Activated CD4-positive, alpha-beta T cell treated with anti-CD3 and anti-CD28 coated beads, Interleukin-2, amount 50 U/mL, for 24 hours (primary cell): ENCODE measurements around the gene BSX.

Source experiments
- DNase-seq, 2 donors: peaks; one replicate each; pipeline ENCODE4 v3.0.0-alpha.2; 2020; ENCODE audit warnings: low read depth in 1 of 2, low spot score in 1 of 2

Gene BSX

DNA sequence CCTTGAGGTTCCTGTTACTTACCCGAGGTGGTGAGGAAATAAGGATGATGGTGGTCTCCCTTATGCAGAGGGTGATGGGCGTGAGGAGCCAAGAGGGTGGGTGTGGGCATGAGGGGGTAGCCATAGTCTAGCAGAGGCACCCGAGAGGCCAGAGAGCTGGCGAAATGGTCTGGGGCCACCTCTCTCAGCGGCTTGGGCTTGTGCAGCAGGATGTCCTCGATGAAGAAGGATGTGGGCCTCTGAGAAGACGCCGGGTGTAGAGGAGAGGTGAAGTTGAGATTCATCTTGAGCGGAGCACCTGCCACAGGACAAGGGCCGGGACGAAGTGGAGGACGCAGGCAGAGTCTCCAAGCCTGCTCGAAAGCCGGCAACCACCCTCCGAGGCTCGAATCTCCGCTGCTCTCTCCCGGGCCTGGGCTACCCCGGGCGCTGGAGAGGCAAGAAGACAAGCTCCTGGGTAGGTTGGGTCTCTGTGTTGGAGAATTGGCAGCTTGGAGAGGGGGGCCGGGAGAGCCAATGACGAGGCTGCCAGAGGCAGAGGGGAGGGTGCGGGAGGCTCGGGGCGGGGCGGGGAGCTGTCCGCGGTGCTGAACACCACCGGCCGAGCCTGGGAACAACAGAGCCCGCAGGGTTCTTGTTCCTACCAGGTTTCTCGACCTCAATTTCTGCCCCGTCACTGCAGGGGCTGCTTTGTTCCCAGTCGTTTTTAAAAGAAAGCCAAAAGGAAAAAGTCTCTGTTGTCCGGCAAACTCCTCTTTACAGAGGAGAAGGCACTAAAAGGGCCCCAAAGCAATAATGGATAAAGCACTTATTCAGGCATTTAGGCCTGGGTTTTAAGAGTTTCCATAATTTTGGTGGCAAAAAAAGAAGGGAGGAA is at the start of gene BSX:
Gene BSX, minus strand, starts transcription at position 447 of the 877 bp plus-strand sequence. Its CDS starts 163 bp downstream, at position 284.
- DNase-seq = peak in 1 of 2 donors; percentile 13

DNA sequence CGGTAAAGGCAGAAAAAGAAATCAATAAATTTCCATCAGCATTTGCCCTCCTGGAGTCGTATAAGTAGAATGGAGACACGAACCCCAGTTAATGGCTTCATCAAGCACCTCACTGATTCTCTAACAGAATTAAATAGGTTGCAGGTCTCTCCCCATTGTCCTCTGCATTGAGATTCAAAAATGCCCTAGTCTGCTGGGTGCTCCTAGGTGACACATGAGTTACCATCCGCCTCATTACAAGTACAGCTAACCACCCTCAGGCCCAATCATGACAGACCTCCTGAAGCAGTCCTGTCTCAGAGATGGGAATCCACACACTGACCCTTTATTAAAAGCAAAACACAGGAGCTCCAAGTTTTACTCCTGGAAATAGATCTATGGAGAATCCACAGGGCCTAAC is 48.9 kb upstream of the BSX start:
- no peak for DNase-seq

GRCh38 chr11:123020968-123021367 is 39.3 kb upstream of the BSX start:
- peak in 1 of 2 donors; percentile 30 for DNase-seq

DNA sequence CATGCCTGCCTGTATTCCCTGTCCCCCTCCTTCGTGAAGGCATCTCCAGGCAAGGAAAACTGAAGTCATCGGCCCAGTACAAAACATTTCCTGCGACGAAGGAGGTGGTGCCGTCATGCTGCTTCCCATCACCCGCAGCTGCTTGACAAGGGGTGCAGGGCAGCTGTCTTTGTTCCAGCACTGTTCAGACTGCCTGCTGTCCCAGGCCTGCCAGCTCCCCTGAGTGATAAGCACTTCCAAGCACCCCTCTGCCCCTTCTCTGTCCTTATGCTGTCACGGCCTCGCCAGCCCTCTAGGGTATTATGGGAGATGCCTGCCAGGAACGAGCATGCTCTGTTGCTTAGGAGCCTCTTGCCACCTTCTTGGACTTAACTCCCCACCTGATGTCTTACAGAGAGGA is 37.1 kb upstream of the BSX start:
- no peak for DNase-seq

DNA sequence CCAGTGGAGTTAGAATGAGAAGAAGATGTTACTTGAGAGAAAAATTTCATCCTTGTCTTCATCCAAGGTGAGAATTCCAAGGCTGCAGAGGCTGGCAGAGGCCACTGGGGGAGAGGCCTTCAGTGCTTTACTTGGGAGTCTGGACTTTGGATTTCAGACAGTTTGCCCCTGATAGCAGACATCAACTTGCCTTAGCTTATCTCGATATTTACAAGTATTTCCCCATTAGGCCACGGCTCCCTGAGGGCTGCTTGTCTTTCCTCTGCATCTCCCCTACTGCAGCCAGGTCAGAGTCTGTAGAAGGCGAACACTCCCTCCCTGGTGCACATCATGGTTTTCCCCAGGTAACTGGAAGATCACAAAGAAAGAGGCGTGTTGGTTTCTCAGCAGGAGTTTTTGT is 29.9 kb upstream of the BSX start:
- no peak for DNase-seq

- no peak for DNase-seq
These were observed 25.4 kb upstream of the BSX start for GRCh38 chr11:123006860-123007542.

GRCh38 chr11:123000721-123001120 is 19.1 kb upstream of the BSX start:
- DNase-seq = no peak

- DNase-seq = no peak
These were observed 17.2 kb upstream of the BSX start for GRCh38 chr11:122998727-122999366.

- DNase-seq = no peak
These were observed 13.9 kb upstream of the BSX start for GRCh38 chr11:122995526-122995925.

DNA sequence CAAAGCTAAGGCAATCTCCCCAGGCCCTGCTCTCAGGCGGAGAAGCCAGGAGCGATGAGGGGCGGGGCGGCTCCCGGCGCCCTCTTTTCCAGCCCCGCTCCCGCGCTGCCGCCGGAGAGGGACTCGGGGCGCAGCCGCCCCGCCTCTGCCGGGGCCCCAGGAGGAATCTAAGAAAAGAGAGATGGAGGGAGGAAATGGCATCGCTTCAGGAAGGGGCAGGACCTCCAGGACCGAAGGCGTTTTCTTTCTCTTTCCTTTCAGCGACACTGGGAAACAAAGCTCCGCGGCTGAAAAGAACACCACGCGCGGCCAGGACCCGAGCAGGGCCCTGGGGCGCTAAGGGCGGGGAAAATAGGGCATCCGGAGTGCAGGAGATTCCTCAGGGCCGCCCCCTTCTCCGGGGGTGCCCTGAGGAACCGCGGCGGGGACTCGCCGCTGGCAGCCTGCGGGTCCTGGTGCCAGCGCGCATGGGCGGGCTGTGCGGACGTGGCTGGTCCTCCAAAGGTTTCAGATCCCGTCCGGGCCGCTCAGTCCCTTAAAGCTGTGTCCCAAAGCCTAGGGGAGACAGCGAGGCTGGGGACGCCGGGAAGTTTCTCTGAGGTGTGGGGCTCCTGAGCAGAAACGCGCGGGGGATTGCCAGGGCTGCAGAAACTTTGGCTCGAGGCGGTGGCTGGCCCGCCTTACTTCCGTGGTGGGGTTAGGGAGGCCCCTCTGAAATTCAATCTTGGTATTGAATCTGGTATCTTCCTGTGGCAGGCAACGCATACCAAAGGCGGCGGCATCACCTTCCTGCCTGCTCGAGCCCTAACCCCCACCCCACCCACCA is 2.8 kb upstream of the BSX start:
- no peak for DNase-seq

DNA sequence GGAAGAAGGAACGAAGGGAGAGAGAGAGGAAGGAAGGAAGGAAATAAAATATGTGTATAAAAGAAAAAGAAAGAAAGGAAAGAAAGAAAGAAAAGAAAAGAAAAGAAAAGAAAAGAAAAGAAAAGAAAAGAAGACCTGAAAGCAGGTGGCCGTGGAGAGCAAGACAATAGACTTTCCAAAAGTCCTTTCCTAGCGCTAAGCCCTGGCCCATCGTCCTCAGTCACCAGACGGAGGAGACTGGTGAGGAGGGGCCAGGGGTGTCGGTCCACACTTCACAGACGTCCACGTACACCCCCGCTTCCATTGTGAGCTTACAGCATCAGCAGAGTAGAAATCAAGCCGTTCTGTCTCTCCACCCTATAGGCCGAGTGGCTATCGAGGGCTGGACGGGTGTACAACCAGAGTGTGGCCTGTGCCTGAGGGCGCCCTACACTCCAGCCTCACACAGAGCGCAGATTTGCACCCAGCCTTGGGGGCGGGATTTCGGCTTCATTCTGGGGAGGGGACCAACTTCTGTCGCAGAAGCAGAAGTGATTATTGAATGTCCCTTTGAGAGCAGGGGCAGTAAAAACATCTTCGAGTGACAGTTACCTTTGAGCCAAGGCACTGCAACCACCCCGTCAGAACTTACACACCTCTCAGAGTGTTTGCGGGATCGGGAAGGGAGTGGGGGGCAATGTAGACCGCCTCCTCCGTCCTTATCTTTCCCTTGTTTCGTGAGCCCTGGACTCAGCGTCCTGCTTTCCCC is 2.0 kb upstream of the BSX start:
- no peak for DNase-seq

GRCh38 chr11:122979815-122980595 is 1.6 kb downstream of the BSX start:
- no peak for DNase-seq

- DNase-seq = no peak
These were observed 2.4 kb downstream of the BSX start for GRCh38 chr11:122979103-122979814.

- no peak for DNase-seq
These were observed 3.4 kb downstream of the BSX start for GRCh38 chr11:122978299-122978620.

- no peak for DNase-seq
These were observed 4.0 kb downstream of the BSX start for GRCh38 chr11:122977470-122978298.

DNA sequence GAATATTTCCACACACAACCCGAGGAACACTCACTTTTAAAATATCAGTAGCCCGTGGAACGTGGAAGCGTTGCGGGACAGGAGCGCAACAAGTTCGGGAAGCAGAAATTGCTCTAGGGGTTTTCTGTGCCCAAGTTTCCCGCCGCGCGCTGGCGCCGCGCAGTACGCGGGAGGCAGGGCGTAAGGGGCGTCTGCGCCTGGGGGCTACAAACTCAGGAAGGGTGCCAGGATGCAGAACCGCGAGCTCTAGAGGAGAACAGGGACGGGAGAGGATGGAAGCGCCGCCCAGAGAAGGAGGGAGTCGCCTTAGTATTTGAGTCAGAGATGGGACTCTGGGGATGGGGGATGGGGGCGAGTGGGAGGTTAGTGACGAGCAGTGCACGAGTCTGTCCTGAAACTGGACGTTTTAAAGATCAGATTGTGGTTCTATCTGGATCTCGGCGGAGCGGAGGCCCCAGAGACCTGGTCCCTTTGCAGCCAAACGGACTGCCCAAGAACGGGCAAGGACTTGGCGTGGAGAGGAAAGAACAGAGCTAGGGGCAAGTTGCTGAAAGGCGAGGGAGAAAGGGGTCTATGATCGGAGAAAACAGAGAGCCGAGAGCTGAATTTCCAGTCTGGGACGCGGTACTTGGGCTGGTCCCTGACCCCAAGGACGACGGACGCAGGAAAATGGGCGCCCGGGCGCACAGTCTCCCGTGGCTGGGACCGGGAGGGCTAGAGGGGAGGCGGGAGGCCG is 4.7 kb downstream of the BSX start:
- no peak for DNase-seq

- DNase-seq = no peak
These were observed 5.4 kb downstream of the BSX start for GRCh38 chr11:122976061-122976733.
